HG03565 (cell line): ENCODE measurements around the gene SRP9.
"Not testable (repeated sequence)": the region's sequence is repeated elsewhere in the genome, so short reads cannot be mapped to it uniquely, and the experiment has no call there.

Source experiments
- ATAC-seq: cut with Tn5 transposase; IDR thresholded peaks from one replicate; pipeline ENCODE4 v1.9.1; 2021; ENCODE audit warnings: mild to moderate bottlenecking, moderate library complexity; ENCODE audit not compliant: unreplicated experiment

SRP9 gene

GRCh38 chr1:225813214-225813964 is 35.8 kb downstream of the SRP9 start:
- ATAC-seq, result no peak

GRCh38 chr1:225814381-225814780 is 36.8 kb downstream of the SRP9 start:
- ATAC-seq, result no peak

GRCh38 chr1:225815090-225815489 is 37.5 kb downstream of the SRP9 start:
- ATAC-seq, result not testable (repeated sequence)

GRCh38 chr1:225815526-225816178 is 38.0 kb downstream of the SRP9 start:
- ATAC-seq, result no peak

GRCh38 chr1:225816643-225817538 is 39.3 kb downstream of the SRP9 start:
- ATAC-seq, result no peak

- ATAC-seq, result no peak
Observed at GRCh38 chr1:225817611-225818061, 40.0 kb downstream of the SRP9 start.

GRCh38 chr1:225818229-225818628 is 40.6 kb downstream of the SRP9 start:
- ATAC-seq, result no peak

- ATAC-seq, result no peak
Observed at GRCh38 chr1:225819346-225820192, 41.9 kb downstream of the SRP9 start.

- ATAC-seq, result no peak
Observed at GRCh38 chr1:225820522-225821120, 43.0 kb downstream of the SRP9 start.

GRCh38 chr1:225822655-225823403 is 45.2 kb downstream of the SRP9 start:
- no peak for ATAC-seq

GRCh38 chr1:225823811-225824261 is 46.2 kb downstream of the SRP9 start:
- no peak for ATAC-seq

GRCh38 chr1:225824533-225824941 is 46.9 kb downstream of the SRP9 start:
- no peak for ATAC-seq

GRCh38 chr1:225825078-225825477 is 47.5 kb downstream of the SRP9 start:
- no peak for ATAC-seq

GRCh38 chr1:225825607-225826007 is 48.0 kb downstream of the SRP9 start:
- ATAC-seq, result no peak

GRCh38 chr1:225827076-225827475 is 49.5 kb downstream of the SRP9 start:
- ATAC-seq, result no peak

GRCh38 chr1:225828706-225829345 is 51.2 kb downstream of the SRP9 start:
- ATAC-seq, result no peak

GRCh38 chr1:225830841-225831240 is 53.2 kb downstream of the SRP9 start:
- ATAC-seq, result no peak

GRCh38 chr1:225834417-225835329 is 57.0 kb downstream of the SRP9 start:
- no peak for ATAC-seq
